Endothelial cell of umbilical vein (primary cell): ENCODE data around the gene JPH3. TPM values are rescaled to one million over a fixed set of nuclear protein-coding genes. Genes with fewer than 3 reads are reported as not detected.
"Not testable (repeated sequence)": the region's sequence is repeated elsewhere in the genome, so short reads cannot be mapped to it uniquely, and the experiment has no call there.

ENCODE experiments used
- BruUV-seq: library from RNA; stranded (reverse); fragments of 400-500 nt; replicated peaks from 2 replicates; lab custom pipeline; 2021; lab: Mats Ljungman, UMichigan
- CTCF ChIA-PET: fragments of 300-600, 350-600 bp; sonication (Branson Sonifier 250); formaldehyde crosslinking; loops from one replicate; lab custom pipeline; 2021; ENCODE audit warnings: antibody characterized with exemption, inconsistent platforms; lab: Charles Lee
- POLR2A ChIA-PET: fragments of 300-600, 350-600 bp; sonication (Branson Sonifier 250); formaldehyde crosslinking; loops from one replicate; lab custom pipeline; 2021; ENCODE audit warnings: antibody characterized with exemption, inconsistent platforms; lab: Charles Lee
- DNase-seq: peaks from one replicate; pipeline ENCODE4 v3.0.0-alpha.2; 2011; ENCODE audit warnings: low read depth, low spot score
- FAIRE-seq: peaks from 2 replicates; lab custom pipeline; 2011; peaks lifted over from hg19 to GRCh38; lab: Jason Lieb, UNC
- H2AFZ ChIP-seq: 2 replicates; pipeline ENCODE4 v1.6.0; 2012; ENCODE audit warnings: low read depth, low read length, control low read depth, inconsistent platforms
- H3K27ac ChIP-seq: 2 replicates; pipeline ENCODE4 v1.5.1; 2011; ENCODE audit warnings: low read depth, mild to moderate bottlenecking, control low read depth, low read length, moderate library complexity; ENCODE audit not compliant: insufficient read depth
- H3K27me3 ChIP-seq, 2 experiments: 2 replicates each; pipeline versions ENCODE4 v1.6.0 to v1.6.1; 2011; ENCODE audit warnings: low read length in 2 of 2, mixed read lengths in 1 of 2; ENCODE audit not compliant: control insufficient read depth in 2 of 2, insufficient read depth in 2 of 2
- H3K36me3 ChIP-seq, 2 experiments: 2 replicates in 1 of 2; 3 replicates in 1 of 2; pipeline ENCODE4 v1.5.1; 2011; ENCODE audit warnings: low read length in 2 of 2, mild to moderate bottlenecking in 1 of 2, moderate library complexity in 1 of 2; ENCODE audit not compliant: control insufficient read depth in 2 of 2, insufficient read depth in 2 of 2; ENCODE audit errors: extremely low read depth in 1 of 2
- H3K4me1 ChIP-seq: 3 replicates; pipeline ENCODE4 v1.5.1; 2011; ENCODE audit warnings: mild to moderate bottlenecking, low read length; ENCODE audit not compliant: control insufficient read depth, insufficient read depth; ENCODE audit errors: extremely low read depth
- H3K4me2 ChIP-seq: 2 replicates; pipeline ENCODE4 v1.6.1; 2011; ENCODE audit warnings: low read length, control low read depth, mixed read lengths; ENCODE audit not compliant: insufficient read depth
- H3K4me3 ChIP-seq, 3 experiments: fragments of 200-600 bp in 1 of 3; sonication (generic), shearing (Covaris generic) in 1 of 3; replicated peaks in 1 of 3; 2 replicates each; pipeline ENCODE4 v1.5.1; 2011 to 2016; ENCODE audit warnings: control low read depth in 3 of 3, low read length in 3 of 3, mild to moderate bottlenecking in 2 of 3, inconsistent platforms in 1 of 3, low read depth in 1 of 3, moderate library complexity in 1 of 3; ENCODE audit not compliant: insufficient read depth in 1 of 3
- H3K79me2 ChIP-seq: 2 replicates; pipeline ENCODE4 v1.6.0; 2012; ENCODE audit warnings: low read length, inconsistent platforms; ENCODE audit not compliant: control insufficient read depth, insufficient read depth
- H3K9ac ChIP-seq: replicated peaks from 2 replicates; pipeline ENCODE3; 2011; ENCODE audit warnings: low read length, control low read depth; ENCODE audit not compliant: insufficient read depth; ENCODE audit errors: extremely low read depth
- H3K9me1 ChIP-seq: replicated peaks from 3 replicates; pipeline ENCODE4 v1.6.0; 2011; ENCODE audit warnings: mild to moderate bottlenecking, low read length; ENCODE audit not compliant: control insufficient read depth, insufficient read depth; ENCODE audit errors: extremely low read depth
- H3K9me3 ChIP-seq: replicated peaks from 2 replicates; pipeline ENCODE4 v1.5.1; 2012; ENCODE audit warnings: low read length, inconsistent platforms; ENCODE audit not compliant: control insufficient read depth, insufficient read depth
- H4K20me1 ChIP-seq: replicated peaks from 2 replicates; pipeline ENCODE3; 2011; ENCODE audit warnings: mild to moderate bottlenecking, low read length; ENCODE audit not compliant: control insufficient read depth, insufficient read depth; ENCODE audit errors: extremely low read depth
- EZH2 ChIP-seq: IDR thresholded peaks from 2 replicates; pipeline ENCODE4 v1.6.1; 2012; ENCODE audit warnings: borderline replicate concordance, low read depth, mild to moderate bottlenecking, moderate library complexity, low read length, inconsistent platforms; ENCODE audit not compliant: severe bottlenecking
- FOS ChIP-seq: IDR thresholded peaks from 2 replicates; pipeline ENCODE4 v1.6.1; 2011; ENCODE audit warnings: mild to moderate bottlenecking, low read length, moderate library complexity, borderline replicate concordance; ENCODE audit not compliant: insufficient read depth
- GATA2 ChIP-seq: IDR thresholded peaks from 2 replicates; pipeline ENCODE4 v1.7.0; 2011; ENCODE audit warnings: low read depth, mild to moderate bottlenecking, moderate library complexity, mixed read lengths, low read length; ENCODE audit not compliant: insufficient read length, insufficient read depth
- JUN ChIP-seq: IDR thresholded peaks from 2 replicates; pipeline ENCODE4 v1.6.1; 2011; ENCODE audit warnings: borderline replicate concordance, low read depth; ENCODE audit not compliant: insufficient read length, insufficient read depth
- MYC ChIP-seq: IDR thresholded peaks from one replicate; pipeline ENCODE4 v1.6.1; 2011; ENCODE audit warnings: mild to moderate bottlenecking, low read depth, low read length
- POLR2A ChIP-seq: IDR thresholded peaks from 2 replicates; pipeline ENCODE4 v1.6.1; 2012; ENCODE audit warnings: low read depth, mild to moderate bottlenecking, control low read depth, low read length
- POLR2AphosphoS5 ChIP-seq: IDR thresholded peaks from 2 replicates; pipeline ENCODE4 v1.6.1; 2012; ENCODE audit warnings: low read depth, mild to moderate bottlenecking, control low read depth, low read length, moderate library complexity; ENCODE audit not compliant: insufficient read depth
- dilution Hi-C: fragments of 300-500 bp; cut with MboI; formaldehyde crosslinking; loops from one replicate; pipeline ENCODE4 v1.15.0; 2019; ENCODE audit warnings: low sequenced_read_pairs; ENCODE audit not compliant: extremely low pct_ligation_motif_present
- intact Hi-C: fragments of 100-400 bp; cut with micrococcal nuclease; formaldehyde crosslinking; loops from one replicate; pipeline ENCODE4 v1.10.0; 2022
- polyA plus RNA-seq, 4 experiments: library from polyadenylated mRNA; depleted of rRNA in 3 of 4; stranded (reverse) in 3 of 4; unstranded in 1 of 4; fragments of >200 nt; gene quantifications; 2 replicates each; pipeline versions ENCODE4 v1.2.1 to v1.2.3, GENCODE V29; 2011 to 2012; ENCODE audit warnings: missing spikeins in 1 of 4
- total RNA-seq: library from RNA; stranded (reverse); gene quantifications from 2 replicates; pipeline ENCODE4 v1.2.3, GENCODE V29; 2021
- TF ChIP-seq, protein P1 (sequence below), 2 donors: IDR thresholded peaks; 1 replicate in 1 of 2; 2 replicates in 1 of 2; pipeline ENCODE4 v1.5.1; 2011; ENCODE audit warnings: low read length in 2 of 2, mild to moderate bottlenecking in 2 of 2, moderate library complexity in 2 of 2, control low read depth in 1 of 2, inconsistent platforms in 1 of 2, low read depth in 1 of 2; ENCODE audit not compliant: insufficient read depth in 1 of 2; ENCODE audit errors: extremely low read depth in 1 of 2
- TF ChIP-seq, protein P2 (sequence below): IDR thresholded peaks from 2 replicates; pipeline ENCODE4 v1.6.1; 2011; ENCODE audit not compliant: insufficient read depth, insufficient read length

Gene JPH3
- total and polyA plus RNA-seq, 2 donors (not counting 3 experiments of a cell fraction or from before 2014, with no cell fraction given), result 0.22 to 0.30 TPM

DNA sequence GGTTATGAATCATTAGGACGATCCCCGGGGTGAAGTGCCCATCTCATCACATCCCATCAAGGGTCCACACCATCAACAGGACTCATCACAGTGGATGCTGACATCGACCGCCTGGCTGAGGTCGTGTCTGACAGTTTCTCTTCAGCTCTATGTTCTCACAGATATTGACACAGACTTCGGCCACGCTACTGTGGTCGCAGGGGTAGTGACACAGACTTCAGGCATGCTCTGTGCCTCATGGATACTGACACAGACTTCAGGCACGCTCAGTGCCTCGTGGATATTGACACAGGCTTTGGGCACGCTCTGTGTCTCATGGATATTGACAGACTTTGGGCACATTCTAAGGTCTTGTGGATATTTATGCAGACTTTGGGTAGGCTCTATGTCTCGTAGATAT lies 113.3 kb downstream of the JPH3 start:
- no peaks in the 10 kb centered on the region for H3K79me2 ChIP-seq
- no peak for FAIRE-seq
- no peaks in the 10 kb centered on the region for H3K4me1 ChIP-seq
- BruUV-seq, result no TSS peak
- TF ChIP-seq GATA2 (no peak), POLR2A (no peak), POLR2AphosphoS5 (no peak), JUN (no peak), EZH2 (no peak), MYC (no peak), FOS (no peak)
- TF ChIP-seq, protein P1, sequence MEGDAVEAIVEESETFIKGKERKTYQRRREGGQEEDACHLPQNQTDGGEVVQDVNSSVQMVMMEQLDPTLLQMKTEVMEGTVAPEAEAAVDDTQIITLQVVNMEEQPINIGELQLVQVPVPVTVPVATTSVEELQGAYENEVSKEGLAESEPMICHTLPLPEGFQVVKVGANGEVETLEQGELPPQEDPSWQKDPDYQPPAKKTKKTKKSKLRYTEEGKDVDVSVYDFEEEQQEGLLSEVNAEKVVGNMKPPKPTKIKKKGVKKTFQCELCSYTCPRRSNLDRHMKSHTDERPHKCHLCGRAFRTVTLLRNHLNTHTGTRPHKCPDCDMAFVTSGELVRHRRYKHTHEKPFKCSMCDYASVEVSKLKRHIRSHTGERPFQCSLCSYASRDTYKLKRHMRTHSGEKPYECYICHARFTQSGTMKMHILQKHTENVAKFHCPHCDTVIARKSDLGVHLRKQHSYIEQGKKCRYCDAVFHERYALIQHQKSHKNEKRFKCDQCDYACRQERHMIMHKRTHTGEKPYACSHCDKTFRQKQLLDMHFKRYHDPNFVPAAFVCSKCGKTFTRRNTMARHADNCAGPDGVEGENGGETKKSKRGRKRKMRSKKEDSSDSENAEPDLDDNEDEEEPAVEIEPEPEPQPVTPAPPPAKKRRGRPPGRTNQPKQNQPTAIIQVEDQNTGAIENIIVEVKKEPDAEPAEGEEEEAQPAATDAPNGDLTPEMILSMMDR (IDR thresholded peaks at IDR 0.05; ENCODE audit: extremely low read depth in 1 of 2, insufficient read depth in 1 of 2, low read depth in 1 of 2, low read length in 2 of 2), result no peak
- TF ChIP-seq, protein P2, sequence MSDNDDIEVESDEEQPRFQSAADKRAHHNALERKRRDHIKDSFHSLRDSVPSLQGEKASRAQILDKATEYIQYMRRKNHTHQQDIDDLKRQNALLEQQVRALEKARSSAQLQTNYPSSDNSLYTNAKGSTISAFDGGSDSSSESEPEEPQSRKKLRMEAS, result no peak
- DNase-seq, result no peak
- ChIA-PET POLR2A (no interaction called here), CTCF (interaction anchor here (1.4 kb wide), 1 partner anchor 10 kb away, joined by 4 read pairs; no protein-coding TSS in a partner anchor)
- intact Hi-C loops (no loop called here), dilution Hi-C loops (no loop called here)
- H3K36me3 ChIP-seq, result peaks cover 4 to 26% of the 10 kb centered on the region in 2 experiments
- no peak overlapping the region for H2AFZ ChIP-seq
- H3K9ac ChIP-seq, result no peak overlapping the region
- no peaks in the 10 kb centered on the region for H4K20me1 ChIP-seq
- no peak overlapping the region for H3K4me2 ChIP-seq
- H3K4me3 ChIP-seq, result no peak overlapping the region
- no peaks in the 10 kb centered on the region for H3K9me3 ChIP-seq
- no peaks in the 10 kb centered on the region for H3K27me3 ChIP-seq
- no peaks in the 10 kb centered on the region for H3K9me1 ChIP-seq
- no peak overlapping the region for H3K27ac ChIP-seq

DNA sequence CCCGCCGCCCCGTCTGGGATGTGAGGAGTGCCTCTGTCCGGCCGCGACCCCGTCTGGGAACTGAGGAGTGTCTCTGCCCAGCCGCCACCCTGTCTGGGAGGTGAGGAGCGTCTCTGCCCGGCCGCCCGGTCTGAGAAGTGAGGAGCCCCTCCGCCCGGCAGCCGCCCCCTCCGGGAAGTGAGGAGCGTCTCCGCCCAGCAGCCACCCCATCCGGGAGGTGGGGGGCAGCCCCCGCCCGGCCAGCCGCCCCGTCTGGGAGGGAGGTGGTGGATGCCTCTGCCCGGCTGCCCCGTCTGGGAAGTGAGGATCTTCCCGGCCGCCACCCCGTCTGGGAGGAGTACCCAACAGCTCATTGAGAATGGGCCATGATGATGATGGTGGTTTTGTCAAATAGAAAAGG lies 116.5 kb downstream of the JPH3 start:
- H3K4me2 ChIP-seq, H3K9me3 ChIP-seq, H3K27me3 ChIP-seq, H3K4me1 ChIP-seq, BruUV-seq, H4K20me1 ChIP-seq, H2AFZ ChIP-seq, DNase-seq, H3K27ac ChIP-seq, H3K9me1 ChIP-seq, H3K9ac ChIP-seq, POLR2A ChIA-PET, H3K79me2 ChIP-seq, intact Hi-C loops, FAIRE-seq, CTCF ChIA-PET, H3K4me3 ChIP-seq, dilution Hi-C loops: not testable (repeated sequence)
- peaks cover 6 to 16% of the 10 kb centered on the region in 2 experiments for H3K36me3 ChIP-seq
